ENCODE measurements around the gene GRM4. TPM values are rescaled to one million over a fixed set of nuclear protein-coding genes. Genes with fewer than 3 reads are reported as not detected.

Gene GRM4
- total RNA-seq, 1 experiment from 2014 or later, result not detected

DNA sequence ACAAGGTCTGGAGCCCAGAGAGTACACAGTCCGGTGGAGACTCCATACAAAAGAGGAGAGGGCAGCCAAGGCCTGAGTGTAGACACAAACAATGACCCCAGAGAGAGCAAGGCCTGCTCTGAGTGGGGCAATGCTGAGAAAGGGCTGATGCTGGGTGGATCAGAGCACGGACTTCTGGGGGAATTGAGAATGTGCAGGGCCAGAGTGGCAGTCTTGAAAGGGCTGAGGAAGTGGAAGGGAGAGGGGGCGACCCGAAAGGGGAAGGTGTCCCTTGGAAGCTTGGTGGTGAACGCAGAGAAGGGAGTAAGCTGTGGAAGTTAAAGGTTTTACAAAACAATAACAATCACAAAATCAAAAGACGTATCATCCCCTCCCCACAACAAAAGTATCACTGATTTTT, 12.0 kb upstream of the GRM4 start:
- DNase-seq (ENCODE audit: low spot score), result no peak

- DNase-seq (ENCODE audit: low spot score), result no peak
Measured at GRCh38 chr6:34157236-34157830, 11.4 kb upstream of the GRM4 start.

DNA sequence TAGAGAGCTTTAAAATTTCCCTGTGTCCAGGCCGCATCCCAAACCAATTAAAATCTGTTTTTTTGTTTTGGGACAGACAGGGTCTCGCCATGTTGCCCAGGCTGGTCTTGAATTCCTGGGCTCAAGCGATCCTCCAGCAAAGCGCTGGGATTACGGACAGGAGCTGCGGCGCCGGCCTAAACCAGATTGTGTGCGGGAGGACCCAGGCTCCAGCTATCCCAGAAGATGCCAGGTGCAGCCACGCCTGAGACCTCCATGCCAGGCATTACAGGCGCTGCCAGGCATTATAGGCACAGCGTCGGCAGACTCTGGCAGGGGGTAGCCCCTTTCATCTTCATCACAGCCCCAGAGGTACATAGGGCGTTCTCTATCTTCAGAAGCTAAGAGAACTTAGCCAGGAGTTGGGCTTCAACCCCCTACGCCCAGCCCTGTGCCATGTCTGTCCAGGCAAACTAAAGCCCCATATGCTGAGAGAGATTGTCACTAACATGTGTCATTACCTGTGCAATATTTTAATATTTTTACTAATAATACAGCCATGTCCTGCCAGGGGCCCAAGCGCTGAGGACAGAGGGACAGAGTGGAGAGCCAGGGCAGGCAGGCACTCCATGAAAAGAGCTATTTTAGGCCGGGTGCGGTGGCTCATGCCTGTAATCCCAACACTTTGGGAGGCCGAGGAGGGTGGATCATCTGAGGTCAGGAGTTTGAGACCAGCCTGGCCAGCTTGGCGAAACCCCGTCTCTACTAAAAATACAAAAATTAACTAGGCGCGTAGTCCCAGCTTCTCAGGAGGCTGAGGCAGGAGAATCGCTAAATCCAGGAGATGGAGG, 9.8 kb upstream of the GRM4 start:
- DNase-seq (ENCODE audit: low spot score), result no peak

- DNase-seq (ENCODE audit: low spot score), result no peak
Measured at GRCh38 chr6:34154668-34155447, 9.0 kb upstream of the GRM4 start.

GRCh38 chr6:34152806-34153520, 7.1 kb upstream of the GRM4 start:
- DNase-seq (ENCODE audit: low spot score), result no peak

- DNase-seq (ENCODE audit: low spot score), result no peak
Measured at GRCh38 chr6:34152042-34152524, 6.2 kb upstream of the GRM4 start.

DNA sequence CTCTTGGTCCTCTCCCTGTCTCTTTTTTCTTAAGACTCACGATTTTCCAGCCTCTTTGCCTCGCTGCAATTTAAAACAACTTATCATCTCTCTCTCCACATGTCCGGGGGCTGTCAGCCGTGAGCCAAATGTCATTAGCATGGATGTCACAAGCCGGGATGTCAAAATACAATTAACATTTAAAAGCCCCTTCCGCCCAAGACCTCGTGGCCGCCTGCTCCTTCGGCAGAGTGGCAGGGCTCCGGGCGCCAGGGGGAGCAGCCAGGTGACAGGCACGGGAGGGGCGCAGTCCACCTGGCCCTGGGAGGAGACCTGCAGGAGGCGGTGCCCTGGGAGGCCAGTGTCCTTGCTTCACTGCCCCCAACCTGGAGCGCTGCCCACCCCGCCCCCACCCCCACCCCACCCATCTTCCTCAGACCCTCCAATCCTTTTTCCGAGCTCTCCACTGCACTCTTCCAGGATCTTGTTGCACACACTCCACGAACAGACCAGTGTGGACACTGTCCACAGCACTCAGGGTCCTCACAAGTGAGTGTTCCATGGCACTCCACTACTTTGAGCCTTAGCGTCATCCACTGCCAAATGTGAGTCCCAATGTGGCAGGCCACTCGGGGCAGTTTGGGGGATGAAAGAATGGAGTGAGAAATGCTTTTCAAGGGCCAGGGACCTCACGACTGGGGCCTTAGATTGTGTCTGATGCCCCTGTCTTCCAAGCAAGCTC, 5.6 kb upstream of the GRM4 start:
- no peak for DNase-seq (ENCODE audit: low spot score)

DNA sequence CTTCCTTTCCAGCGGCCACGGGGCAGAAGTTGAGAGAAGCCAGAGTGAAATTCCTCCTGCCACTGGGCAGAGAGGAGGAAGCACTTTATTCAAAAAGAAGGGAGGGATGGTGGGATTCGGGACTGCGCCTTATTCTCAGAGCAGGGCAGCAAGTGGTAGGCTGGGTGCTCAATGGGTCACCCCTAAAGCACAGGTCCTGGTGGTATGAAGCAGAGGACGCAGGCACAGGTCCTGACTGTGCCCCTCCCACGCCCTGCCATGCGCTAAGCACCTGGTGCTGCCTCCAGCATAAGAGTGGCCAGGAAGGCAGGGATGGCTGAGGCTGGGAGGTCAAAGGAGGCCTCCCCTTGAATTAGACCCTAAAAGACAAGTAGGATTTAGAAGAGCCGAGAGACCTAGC, 4.9 kb upstream of the GRM4 start:
- DNase-seq (ENCODE audit: low spot score), result no peak

DNA sequence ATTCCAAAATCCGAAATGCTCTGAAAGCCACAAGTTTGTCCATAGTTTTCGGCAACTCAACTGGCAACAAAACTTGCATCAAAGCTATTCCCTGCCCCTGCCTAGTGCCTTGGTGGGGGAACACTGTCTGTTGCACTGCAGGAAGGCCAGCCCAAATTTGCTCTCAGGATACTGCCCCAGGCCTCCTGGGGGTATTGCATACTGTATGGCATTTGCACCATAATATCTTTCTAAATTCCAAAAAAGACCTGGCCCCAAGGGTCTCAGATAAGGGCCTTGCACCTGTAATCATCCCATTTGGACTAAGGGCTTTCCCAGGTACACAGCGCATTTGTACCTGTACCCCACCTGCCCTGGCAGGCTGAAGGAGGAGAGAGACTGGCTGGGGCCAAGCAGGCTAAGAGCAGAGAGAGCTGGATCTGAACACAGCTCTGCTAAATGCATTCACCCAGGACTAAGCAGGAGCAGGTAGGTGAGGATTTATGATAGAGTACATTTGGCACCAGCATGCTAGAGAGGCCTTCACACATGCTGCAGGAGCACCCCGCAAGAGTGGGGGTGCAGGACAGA, 4.0 kb upstream of the GRM4 start:
- DNase-seq (ENCODE audit: low spot score), result no peak

- DNase-seq (ENCODE audit: low spot score), result no peak
Measured at GRCh38 chr6:34149452-34149810, 3.5 kb upstream of the GRM4 start.

GRCh38 chr6:34148631-34149451, 3.0 kb upstream of the GRM4 start:
- no peak for DNase-seq (ENCODE audit: low spot score)

DNA sequence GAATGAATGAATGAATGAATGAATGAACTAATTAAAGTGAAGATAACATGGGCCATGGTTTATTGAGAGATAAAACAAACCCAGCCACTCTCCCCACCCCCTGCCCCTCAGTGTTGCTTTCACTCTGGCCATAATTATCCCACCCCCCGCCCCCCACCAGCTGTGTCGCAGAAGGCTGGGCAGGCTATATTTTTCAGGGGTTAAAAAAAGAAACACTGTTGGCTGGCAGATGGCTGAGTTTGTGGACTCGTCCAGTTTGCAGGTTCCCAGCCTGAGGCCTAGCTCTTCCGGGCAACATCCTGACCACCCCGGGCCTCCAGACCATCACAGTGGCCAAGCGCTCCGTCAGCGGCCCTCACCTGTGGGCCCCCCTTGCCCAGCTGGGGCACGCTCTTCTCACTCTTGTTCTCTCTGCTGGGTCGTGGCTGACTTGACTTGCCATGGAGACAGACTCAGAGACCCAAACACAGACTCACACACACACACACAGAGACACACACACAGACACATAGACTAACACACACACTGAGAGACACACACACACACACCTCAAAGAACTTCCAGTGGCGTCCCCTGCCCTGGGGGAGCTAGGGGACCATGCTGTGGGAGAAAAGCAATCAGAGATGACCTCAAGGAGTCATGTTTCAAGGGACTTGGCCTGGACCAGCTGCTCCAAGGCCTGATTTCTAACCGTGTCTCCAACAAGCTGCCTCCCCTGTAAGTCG, 2.2 kb upstream of the GRM4 start:
- DNase-seq (ENCODE audit: low spot score), result no peak

- DNase-seq (ENCODE audit: low spot score), result peak; percentile 36
Measured at GRCh38 chr6:34146801-34147592, 1.1 kb upstream of the GRM4 start.

GRCh38 chr6:34145161-34146020, 496 bp downstream of the GRM4 start:
- DNase-seq (ENCODE audit: low spot score), result no peak

DNA sequence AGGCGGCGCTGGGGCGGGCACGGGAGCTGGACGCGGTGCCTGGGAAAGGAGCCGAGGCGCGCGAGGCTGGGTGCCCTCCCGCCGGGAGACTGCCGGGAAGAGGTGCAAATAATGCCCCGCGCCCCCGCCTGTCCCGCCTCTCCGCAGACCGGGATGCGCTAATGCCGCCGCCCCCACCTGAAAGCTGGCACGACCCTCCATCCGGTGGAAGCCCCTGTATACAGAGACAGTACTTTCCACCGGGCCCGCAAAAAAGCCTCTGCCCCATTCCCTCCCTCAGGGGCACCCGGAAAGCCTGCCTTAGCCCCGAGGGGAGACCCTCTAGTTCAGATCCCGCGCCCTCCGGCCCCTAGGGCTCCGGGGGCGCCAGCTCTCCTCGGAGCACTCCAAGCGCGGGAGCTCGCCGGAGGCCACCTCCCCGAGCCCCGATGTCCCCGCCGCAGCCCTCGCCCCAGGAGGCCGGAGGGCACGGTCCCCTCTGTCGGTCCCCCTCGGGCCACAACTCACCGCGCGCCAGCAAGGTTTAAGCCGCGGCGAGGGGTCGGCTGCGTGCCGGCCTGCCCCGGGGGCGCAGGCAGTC, 1.2 kb downstream of the GRM4 start:
- DNase-seq (ENCODE audit: low spot score), result no peak

GRCh38 chr6:34143884-34144580, 1.9 kb downstream of the GRM4 start:
- DNase-seq (ENCODE audit: low spot score), result no peak

Measured in H4 (cell line).